CD4-positive, alpha-beta T cell treated with Interleukin-15 for 1 hour (primary cell): Measurements from ENCODE around the gene CIZ1.
A peak's percentile ranks its signal among the peaks of the same experiment; 100 is the strongest.
"Not testable (repeated sequence)": the region's sequence is repeated elsewhere in the genome, so short reads cannot be mapped to it uniquely, and the experiment has no call there.

Experiments used
- DNase-seq: peaks from one replicate; pipeline ENCODE4 v3.0.0-alpha.2; 2020

Gene CIZ1

GRCh38 chr9:128144239-128145181 lies 46.9 kb downstream of the CIZ1 start:
- DNase-seq: no peak

GRCh38 chr9:128143525-128144238 lies 47.7 kb downstream of the CIZ1 start:
- no peak for DNase-seq

GRCh38 chr9:128142596-128142995 lies 48.8 kb downstream of the CIZ1 start:
- DNase-seq: no peak

- DNase-seq: no peak
Measured at GRCh38 chr9:128142061-128142460, 49.3 kb downstream of the CIZ1 start.

- DNase-seq: no peak
Measured at GRCh38 chr9:128141604-128142003, 49.8 kb downstream of the CIZ1 start.

GRCh38 chr9:128139621-128140020 lies 51.8 kb downstream of the CIZ1 start:
- DNase-seq: no peak

GRCh38 chr9:128138001-128138400 lies 53.4 kb downstream of the CIZ1 start:
- DNase-seq: no peak

GRCh38 chr9:128136816-128137793 lies 54.3 kb downstream of the CIZ1 start:
- no peak for DNase-seq

- DNase-seq: not testable (repeated sequence)
Measured at GRCh38 chr9:128135561-128135960, 55.8 kb downstream of the CIZ1 start.

- not testable (repeated sequence) for DNase-seq
Measured at GRCh38 chr9:128132139-128132538, 59.2 kb downstream of the CIZ1 start.

GRCh38 chr9:128131346-128131745 lies 60.0 kb downstream of the CIZ1 start:
- not testable (repeated sequence) for DNase-seq

- DNase-seq: not testable (repeated sequence)
Measured at GRCh38 chr9:128130651-128131050, 60.7 kb downstream of the CIZ1 start.

GRCh38 chr9:128129976-128130590 lies 61.3 kb downstream of the CIZ1 start:
- DNase-seq: peak; percentile 61

- no peak for DNase-seq
Measured at GRCh38 chr9:128128836-128129590, 62.4 kb downstream of the CIZ1 start.

GRCh38 chr9:128127990-128128835 lies 63.2 kb downstream of the CIZ1 start:
- peak; percentile 86 for DNase-seq

- DNase-seq: peak; percentile 83
Measured at GRCh38 chr9:128127568-128127989, 63.8 kb downstream of the CIZ1 start, which contains the start of gene PTGES2. Gene PTGES2, minus strand, starts transcription at chr9:128127729. Its CDS starts 12 bp downstream, at chr9:128127717.

- no peak for DNase-seq
Measured at GRCh38 chr9:128125580-128126354, 65.6 kb downstream of the CIZ1 start.

GRCh38 chr9:128124873-128125579 lies 66.3 kb downstream of the CIZ1 start:
- DNase-seq: peak; percentile 35

GRCh38 chr9:128124451-128124850 lies 66.9 kb downstream of the CIZ1 start:
- DNase-seq: no peak
